Tibial nerve (tissue), 4 donors: ENCODE results near the gene SEMA5A. TPM values are rescaled to one million over a fixed set of nuclear protein-coding genes. Genes with fewer than 3 reads are reported as not detected.

Source experiments
- DNase-seq, 2 donors: peaks; one replicate each; pipeline ENCODE4 v3.0.0-alpha.2; 2019; ENCODE audit warnings: low spot score in 2 of 2
- H3K27ac ChIP-seq, 4 donors: fragments of 200-600 bp; sonication (generic) in 3 of 4; one replicate each; pipeline ENCODE4 v1.5.1; 2017 to 2019; ENCODE audit warnings: mild to moderate bottlenecking in 1 of 4
- H3K27me3 ChIP-seq, 2 donors: fragments of 200-600 bp; sonication (generic) in 1 of 2; one replicate each; pipeline versions ENCODE4 v1.5.1 to v1.6.0; 2017 to 2019
- H3K36me3 ChIP-seq, 3 donors: fragments of 200-600 bp; sonication (generic); one replicate each; pipeline ENCODE4 v1.5.1; 2018 to 2019
- H3K4me1 ChIP-seq, 4 donors: fragments of 200-600 bp; sonication (generic) in 3 of 4; one replicate each; pipeline ENCODE4 v1.5.1; 2017 to 2019
- H3K4me3 ChIP-seq, 4 donors: fragments of 200-600 bp; sonication (generic) in 3 of 4; one replicate each; pipeline ENCODE4 v1.5.1; 2017 to 2019; ENCODE audit warnings: mild to moderate bottlenecking in 1 of 4, moderate library complexity in 1 of 4
- H3K9me3 ChIP-seq, 4 donors: fragments of 200-600 bp; sonication (generic) in 3 of 4; one replicate each; pipeline ENCODE4 v1.5.1; 2017 to 2019
- CTCF ChIP-seq, 5 experiments: fragments of 200-600 bp in 3 of 5; fragments of 450-650 bp in 2 of 5; sonication (generic) in 3 of 5; IDR thresholded peaks; one replicate each; pipeline ENCODE4 v1.5.1; 2016 to 2019; ENCODE audit warnings: antibody characterized with exemption in 5 of 5, mild to moderate bottlenecking in 3 of 5, moderate library complexity in 2 of 5
- EP300 ChIP-seq, 2 donors: sonication (generic); formaldehyde crosslinking; IDR thresholded peaks; one replicate each; pipeline ENCODE4 v1.6.1; 2017; ENCODE audit warnings: antibody characterized with exemption in 2 of 2, mild to moderate bottlenecking in 1 of 2
- POLR2A ChIP-seq, 2 donors: fragments of 450-650 bp; IDR thresholded peaks; one replicate each; pipeline ENCODE4 v1.6.1; 2017; ENCODE audit warnings: antibody characterized with exemption in 2 of 2, mild to moderate bottlenecking in 2 of 2, moderate library complexity in 2 of 2
- whole genome bisulfite sequencing, 2 donors: methylation state at CpG; one replicate each; pipeline ENCODE4 v1.1.5; 2018; 5-methylcytosine and 5-hydroxymethylcytosine counted together
- total RNA-seq, 4 donors: library from RNA; depleted of rRNA; stranded (reverse); fragments of >200 nt; gene quantifications; one replicate each; pipeline ENCODE4 v1.1.0, GENCODE V29; 2016

Gene SEMA5A
- total RNA-seq, 4 donors from 2014 or later = 36.3 to 58.4 (median 52.6) TPM

GRCh38 chr5:9415091-9415490 is 130.8 kb downstream of the SEMA5A start:
- DNase-seq = no peak
- peaks cover 0 to 8% (median 3%) of the 10 kb centered on the region in 4 donors for H3K4me1 ChIP-seq
- H3K27me3 ChIP-seq = no peaks in the 10 kb centered on the region
- no peaks in the 10 kb centered on the region for H3K36me3 ChIP-seq
- H3K27ac ChIP-seq = no peak overlapping the region
- WGBS, 2 donors = 71 to 73% methylated on average over 3 of the region's 3 CpGs
- peaks cover 0 to 10% (median 0%) of the 10 kb centered on the region in 4 donors for H3K9me3 ChIP-seq
- H3K4me3 ChIP-seq = no peak overlapping the region
- TF ChIP-seq EP300 (IDR thresholded peaks at IDR 0.05) = no peak
- no peak for TF ChIP-seq CTCF (IDR thresholded peaks at IDR 0.05)
- no peak for TF ChIP-seq POLR2A (IDR thresholded peaks at IDR 0.05)

- Histone ChIP-seq H3K4me3 (no peak overlapping the region), H3K27ac (no peak overlapping the region), H3K27me3 (no peaks in the 10 kb centered on the region), H3K4me1 (peaks cover 0 to 8% (median 3%) of the 10 kb centered on the region in 4 donors), H3K9me3 (no peaks in the 10 kb centered on the region), H3K36me3 (no peaks in the 10 kb centered on the region)
- no peak for TF ChIP-seq CTCF (IDR thresholded peaks at IDR 0.05)
- TF ChIP-seq EP300 (IDR thresholded peaks at IDR 0.05) = no peak
- TF ChIP-seq POLR2A (IDR thresholded peaks at IDR 0.05) = no peak
- 87 to 94% methylated on average over 4 of the region's 4 CpGs for WGBS, 2 donors
- DNase-seq = no peak
Measured at GRCh38 chr5:9411142-9411541, 134.7 kb downstream of the SEMA5A start.

- no peak for DNase-seq
- TF ChIP-seq EP300 (IDR thresholded peaks at IDR 0.05) (no peak), CTCF (IDR thresholded peaks at IDR 0.05) (no peak), POLR2A (IDR thresholded peaks at IDR 0.05) (no peak)
- no peaks in the 10 kb centered on the region for H3K27me3 ChIP-seq
Measured at GRCh38 chr5:9409413-9409960, 136.4 kb downstream of the SEMA5A start.

GRCh38 chr5:9408964-9409363 is 136.9 kb downstream of the SEMA5A start:
- no peak for TF ChIP-seq EP300 (IDR thresholded peaks at IDR 0.05)
- no peak for TF ChIP-seq POLR2A (IDR thresholded peaks at IDR 0.05)
- no peak for TF ChIP-seq CTCF (IDR thresholded peaks at IDR 0.05)
- no peak overlapping the region for H3K4me3 ChIP-seq

More at GRCh38 chr5:9409413-9409960, 136.4 kb downstream of the SEMA5A start:
- 82 to 85% methylated on average over 10 of the region's 10 CpGs for WGBS, 2 donors
- Histone ChIP-seq H3K4me3 (no peak overlapping the region), H3K4me1 (no peaks in the 10 kb centered on the region), H3K9me3 (no peaks in the 10 kb centered on the region), H3K27ac (no peak overlapping the region), H3K36me3 (no peaks in the 10 kb centered on the region)

GRCh38 chr5:9405196-9405754 is 140.6 kb downstream of the SEMA5A start:
- no peak for DNase-seq
- Histone ChIP-seq H3K27me3 (no peaks in the 10 kb centered on the region), H3K27ac (no peak overlapping the region), H3K36me3 (no peaks in the 10 kb centered on the region), H3K4me3 (no peak overlapping the region), H3K4me1 (no peaks in the 10 kb centered on the region), H3K9me3 (no peaks in the 10 kb centered on the region)
- TF ChIP-seq POLR2A (IDR thresholded peaks at IDR 0.05) (no peak), CTCF (IDR thresholded peaks at IDR 0.05) (no peak)
- 92 to 100% methylated on average over 1 of the region's 1 CpG for WGBS, 2 donors

More at GRCh38 chr5:9408964-9409363, 136.9 kb downstream of the SEMA5A start:
- DNase-seq = no peak
- H3K36me3 ChIP-seq = no peaks in the 10 kb centered on the region
- no peaks in the 10 kb centered on the region for H3K27me3 ChIP-seq
- no peaks in the 10 kb centered on the region for H3K4me1 ChIP-seq
- H3K27ac ChIP-seq = no peak overlapping the region
- 86 to 91% methylated on average over 5 of the region's 5 CpGs for WGBS, 2 donors
- H3K9me3 ChIP-seq = no peaks in the 10 kb centered on the region
